ENCODE data around the gene NTRK1.

The NTRK1 gene

DNA sequence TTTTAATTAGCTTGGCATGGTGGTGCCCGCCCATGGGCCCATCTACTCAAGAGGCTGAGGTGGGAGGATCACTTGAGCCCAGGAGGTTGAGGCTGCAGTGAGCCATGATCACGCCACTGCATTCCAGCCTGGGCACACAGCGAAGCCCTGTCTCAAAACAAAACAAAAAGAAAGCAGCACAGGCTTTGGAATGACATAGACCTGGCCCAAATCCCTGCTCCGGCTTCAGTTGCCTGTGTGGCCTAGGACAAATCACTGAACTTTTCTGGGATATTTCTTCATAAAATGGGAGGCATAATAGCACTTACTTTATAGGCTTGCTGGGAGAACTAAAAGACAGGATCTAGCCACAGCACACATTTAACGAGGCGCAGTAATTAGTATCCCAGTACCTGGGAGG lies 35.3 kb downstream of the NTRK1 start:
- Histone ChIP-seq H3K27me3 (ENCODE audit: insufficient read depth, poor library complexity, severe bottlenecking) (peaks cover 30% of the 10 kb centered on the region), H3K27ac (replicated peaks) (no peak overlapping the region)
- TF ChIP-seq POLR2AphosphoS5 (IDR thresholded peaks at IDR 0.05; ENCODE audit: low read depth) (no peak), SPI1 (IDR thresholded peaks at IDR 0.05; ENCODE audit: borderline replicate concordance, low read depth) (no peak), GABPA (IDR thresholded peaks at IDR 0.05; ENCODE audit: low read depth) (no peak), CTCF (IDR thresholded peaks at IDR 0.05; ENCODE audit: insufficient read depth, low read length) (no peak)
- TF ChIP-seq, protein P1, sequence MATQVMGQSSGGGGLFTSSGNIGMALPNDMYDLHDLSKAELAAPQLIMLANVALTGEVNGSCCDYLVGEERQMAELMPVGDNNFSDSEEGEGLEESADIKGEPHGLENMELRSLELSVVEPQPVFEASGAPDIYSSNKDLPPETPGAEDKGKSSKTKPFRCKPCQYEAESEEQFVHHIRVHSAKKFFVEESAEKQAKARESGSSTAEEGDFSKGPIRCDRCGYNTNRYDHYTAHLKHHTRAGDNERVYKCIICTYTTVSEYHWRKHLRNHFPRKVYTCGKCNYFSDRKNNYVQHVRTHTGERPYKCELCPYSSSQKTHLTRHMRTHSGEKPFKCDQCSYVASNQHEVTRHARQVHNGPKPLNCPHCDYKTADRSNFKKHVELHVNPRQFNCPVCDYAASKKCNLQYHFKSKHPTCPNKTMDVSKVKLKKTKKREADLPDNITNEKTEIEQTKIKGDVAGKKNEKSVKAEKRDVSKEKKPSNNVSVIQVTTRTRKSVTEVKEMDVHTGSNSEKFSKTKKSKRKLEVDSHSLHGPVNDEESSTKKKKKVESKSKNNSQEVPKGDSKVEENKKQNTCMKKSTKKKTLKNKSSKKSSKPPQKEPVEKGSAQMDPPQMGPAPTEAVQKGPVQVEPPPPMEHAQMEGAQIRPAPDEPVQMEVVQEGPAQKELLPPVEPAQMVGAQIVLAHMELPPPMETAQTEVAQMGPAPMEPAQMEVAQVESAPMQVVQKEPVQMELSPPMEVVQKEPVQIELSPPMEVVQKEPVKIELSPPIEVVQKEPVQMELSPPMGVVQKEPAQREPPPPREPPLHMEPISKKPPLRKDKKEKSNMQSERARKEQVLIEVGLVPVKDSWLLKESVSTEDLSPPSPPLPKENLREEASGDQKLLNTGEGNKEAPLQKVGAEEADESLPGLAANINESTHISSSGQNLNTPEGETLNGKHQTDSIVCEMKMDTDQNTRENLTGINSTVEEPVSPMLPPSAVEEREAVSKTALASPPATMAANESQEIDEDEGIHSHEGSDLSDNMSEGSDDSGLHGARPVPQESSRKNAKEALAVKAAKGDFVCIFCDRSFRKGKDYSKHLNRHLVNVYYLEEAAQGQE (IDR thresholded peaks at IDR 0.05; ENCODE audit: insufficient replicate concordance, low read depth): no peak

GRCh38 chr1:156896490-156897033 lies 35.9 kb downstream of the NTRK1 start:
- DNase-seq (ENCODE audit: low read depth in 1 of 2, low spot score in 1 of 2): no peak
- TF ChIP-seq, protein P1 (IDR thresholded peaks at IDR 0.05; ENCODE audit: insufficient replicate concordance, low read depth): no peak
- no peak for TF ChIP-seq SPI1 (IDR thresholded peaks at IDR 0.05; ENCODE audit: borderline replicate concordance, low read depth)
- no peak for TF ChIP-seq POLR2AphosphoS5 (IDR thresholded peaks at IDR 0.05; ENCODE audit: low read depth)
- TF ChIP-seq CTCF (IDR thresholded peaks at IDR 0.05; ENCODE audit: insufficient read depth, low read length): no peak
- TF ChIP-seq GABPA (IDR thresholded peaks at IDR 0.05; ENCODE audit: low read depth): no peak
- H3K27ac ChIP-seq (replicated peaks): no peak overlapping the region
- no peak overlapping the region for H3K4me3 ChIP-seq (replicated peaks; ENCODE audit: insufficient read depth, low read length)
- peaks cover 30% of the 10 kb centered on the region for H3K27me3 ChIP-seq (ENCODE audit: insufficient read depth, poor library complexity, severe bottlenecking)

More for the DNA sequence above, 35.3 kb downstream of the NTRK1 start:
- DNase-seq (ENCODE audit: low read depth in 1 of 2, low spot score in 1 of 2): no peak
- no peak overlapping the region for H3K4me3 ChIP-seq (replicated peaks; ENCODE audit: insufficient read depth, low read length)

DNA sequence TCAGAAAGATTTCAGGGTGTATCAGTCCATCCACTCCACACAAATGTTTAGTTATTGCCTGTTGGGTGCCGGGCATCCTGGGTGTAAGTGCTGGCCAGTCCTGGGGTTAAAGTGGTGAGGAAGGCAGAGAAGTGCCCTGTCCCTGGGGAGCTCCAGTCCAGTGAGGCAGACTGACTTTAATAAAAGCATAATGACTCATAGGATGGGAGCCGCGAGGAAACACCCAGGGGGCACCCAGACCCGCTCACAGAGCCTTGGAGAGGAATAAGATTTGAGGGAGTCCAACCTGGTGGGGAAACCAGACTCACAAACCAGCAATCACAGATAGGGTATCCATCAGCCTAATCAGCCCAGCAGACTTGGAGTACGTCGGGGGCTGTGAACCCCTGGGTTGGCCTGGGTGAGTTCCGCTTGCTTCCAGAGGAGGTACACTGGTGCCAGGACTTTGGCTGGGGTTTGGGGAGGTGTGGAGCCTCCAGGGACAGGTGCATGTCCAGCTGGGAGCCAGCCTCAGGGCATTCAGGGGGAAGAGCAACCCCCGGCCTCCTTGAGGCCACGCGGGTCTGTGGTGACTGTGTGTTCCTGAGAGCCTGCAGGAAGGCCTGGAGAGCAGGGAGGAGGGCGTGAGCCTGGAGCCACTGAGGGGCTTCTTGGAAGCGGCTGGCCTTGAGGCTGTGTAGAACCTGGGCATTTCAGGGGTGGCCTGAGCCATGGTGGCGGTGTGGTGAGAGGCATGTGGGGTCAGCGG lies 36.6 kb downstream of the NTRK1 start:
- no peak for TF ChIP-seq CTCF (IDR thresholded peaks at IDR 0.05; ENCODE audit: insufficient read depth, low read length)
- TF ChIP-seq GABPA (IDR thresholded peaks at IDR 0.05; ENCODE audit: low read depth): no peak
- no peak for TF ChIP-seq SPI1 (IDR thresholded peaks at IDR 0.05; ENCODE audit: borderline replicate concordance, low read depth)
- TF ChIP-seq, protein P1 (IDR thresholded peaks at IDR 0.05; ENCODE audit: insufficient replicate concordance, low read depth): no peak
- TF ChIP-seq POLR2AphosphoS5 (IDR thresholded peaks at IDR 0.05; ENCODE audit: low read depth): no peak
- Histone ChIP-seq H3K27me3 (ENCODE audit: insufficient read depth, poor library complexity, severe bottlenecking) (peaks cover 24% of the 10 kb centered on the region), H3K27ac (replicated peaks) (no peak overlapping the region), H3K4me3 (replicated peaks; ENCODE audit: insufficient read depth, low read length) (no peak overlapping the region)
- DNase-seq (ENCODE audit: low read depth in 1 of 2, low spot score in 1 of 2): no peak
